VCaP (cell line): ENCODE results near the gene ARID1B.

ENCODE experiments used
- H3K27ac ChIP-seq: fragments of 450-650 bp; 2 replicates; pipeline ENCODE4 v1.5.1; 2017
- CTCF ChIP-seq: fragments of 450-650 bp; conservative IDR thresholded peaks from 2 replicates; pipeline ENCODE4 v1.5.1; 2017; ENCODE audit warnings: mild to moderate bottlenecking, moderate library complexity

The ARID1B gene

GRCh38 chr6:157198425-157199279 lies 421.5 kb downstream of the ARID1B start:
- H3K27ac ChIP-seq, result peak overlapping the region; percentile 91
- no peak for TF ChIP-seq CTCF

DNA sequence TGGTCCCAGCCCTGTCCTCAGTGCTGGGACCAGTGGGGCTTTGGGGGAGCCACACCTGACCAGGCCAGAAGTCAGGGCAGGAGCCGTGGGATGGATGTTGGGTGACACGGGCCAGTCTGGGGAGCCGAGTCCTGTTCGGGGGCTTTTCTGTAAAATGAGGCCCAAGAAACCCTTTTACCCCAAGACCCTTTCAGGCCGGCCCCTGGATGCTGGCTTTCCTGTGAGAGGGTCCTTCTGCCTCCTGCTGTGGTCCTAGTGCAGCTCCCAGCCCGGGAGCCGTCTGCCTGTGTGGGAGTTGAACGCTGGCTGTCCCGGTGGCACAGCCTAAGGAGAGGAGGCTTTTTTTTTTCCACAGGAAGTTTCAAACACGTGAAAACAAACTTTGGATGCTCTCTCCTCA lies 422.9 kb downstream of the ARID1B start:
- H3K27ac ChIP-seq, result 0 out of 2 replicates have a peak overlapping the region, but pooled peaks have one; percentile 91
- no peak for TF ChIP-seq CTCF

DNA sequence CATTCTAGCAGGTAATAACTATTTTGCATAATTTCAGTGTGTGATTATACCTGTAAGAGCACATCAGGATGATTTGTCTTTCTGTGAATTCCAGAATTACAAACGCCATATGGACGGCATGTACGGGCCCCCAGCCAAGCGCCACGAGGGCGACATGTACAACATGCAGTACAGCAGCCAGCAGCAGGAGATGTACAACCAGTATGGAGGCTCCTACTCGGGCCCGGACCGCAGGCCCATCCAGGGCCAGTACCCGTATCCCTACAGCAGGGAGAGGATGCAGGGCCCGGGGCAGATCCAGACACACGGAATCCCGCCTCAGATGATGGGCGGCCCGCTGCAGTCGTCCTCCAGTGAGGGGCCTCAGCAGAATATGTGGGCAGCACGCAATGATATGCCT lies 423.4 kb downstream of the ARID1B start:
- TF ChIP-seq CTCF, result no peak
- no peak overlapping the region for H3K27ac ChIP-seq

GRCh38 chr6:157201083-157201482 lies 423.9 kb downstream of the ARID1B start:
- no peak for TF ChIP-seq CTCF
- no peak overlapping the region for H3K27ac ChIP-seq

DNA sequence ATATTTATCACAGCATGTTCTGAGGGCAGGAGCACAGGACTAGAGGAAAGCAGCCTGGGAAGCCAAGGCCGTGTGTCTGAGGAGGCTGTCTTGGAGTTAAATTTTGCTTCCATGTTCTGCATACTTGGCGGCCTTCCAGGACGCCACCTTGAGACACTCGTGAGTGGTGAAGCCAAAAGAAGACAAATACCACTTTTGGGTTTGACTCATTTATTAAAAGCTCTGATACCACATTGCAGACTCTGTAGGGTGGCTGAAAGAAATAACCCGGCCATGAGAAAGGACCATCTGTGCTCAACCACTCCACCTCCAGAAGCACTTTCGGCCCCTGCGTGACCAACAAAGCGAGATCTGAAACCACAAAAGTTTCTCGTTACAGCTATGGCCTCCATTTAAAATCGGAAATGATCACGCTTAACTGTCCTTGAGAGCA lies 426.1 kb downstream of the ARID1B start:
- TF ChIP-seq CTCF, result no peak
- no peak overlapping the region for H3K27ac ChIP-seq

DNA sequence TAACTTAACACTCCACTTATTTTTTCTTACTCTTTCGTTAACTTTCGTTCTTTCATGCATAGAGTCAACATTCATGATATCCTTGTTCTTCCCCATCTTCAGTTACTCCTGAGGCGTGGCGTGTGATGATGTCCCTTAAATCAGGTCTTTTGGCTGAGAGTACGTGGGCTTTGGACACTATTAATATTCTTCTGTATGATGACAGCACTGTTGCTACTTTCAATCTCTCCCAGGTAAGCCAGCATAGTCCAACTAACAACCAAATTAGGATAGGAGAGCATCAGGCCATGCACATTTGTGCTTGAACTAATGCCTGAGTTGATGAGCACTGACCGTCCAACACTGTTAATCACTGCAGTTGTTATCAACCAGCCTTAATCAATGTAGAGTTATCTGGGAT lies 426.6 kb downstream of the ARID1B start:
- TF ChIP-seq CTCF, result no peak
- no peak overlapping the region for H3K27ac ChIP-seq

- no peak overlapping the region for H3K27ac ChIP-seq
- no peak for TF ChIP-seq CTCF
Measured at GRCh38 chr6:157205473-157206358, 428.5 kb downstream of the ARID1B start.
